DND-41 (cell line): ENCODE data around the gene TMEM252.

Experiments
- ATAC-seq: fragments of 200-7000 bp; cut with Tn5 transposase; 3 replicates; pipeline ENCODE4 v1.9.1; 2021; ENCODE audit warnings: low read depth; ENCODE audit not compliant: insufficient read depth
- DNase-seq: peaks from one replicate; pipeline ENCODE4 v3.0.0-alpha.2; 2020
- H2AFZ ChIP-seq: 2 replicates; pipeline ENCODE4 v1.6.0; 2012; ENCODE audit warnings: low read depth, low read length
- H3K27ac ChIP-seq: 2 replicates; pipeline ENCODE4 v1.5.1; 2012; ENCODE audit warnings: low read length, inconsistent platforms
- H3K27me3 ChIP-seq: fragments of 200-600 bp; sonication (generic); 2 replicates; pipeline ENCODE4 v1.6.0; 2012; ENCODE audit warnings: low read length, mild to moderate bottlenecking, inconsistent platforms; ENCODE audit not compliant: insufficient read depth, poor library complexity
- H3K36me3 ChIP-seq: 2 replicates; pipeline ENCODE4 v1.5.1; 2012; ENCODE audit warnings: low read length, inconsistent platforms; ENCODE audit not compliant: insufficient read depth
- H3K4me1 ChIP-seq: 2 replicates; pipeline ENCODE4 v1.5.1; 2012; ENCODE audit warnings: mild to moderate bottlenecking, low read length; ENCODE audit not compliant: insufficient read depth
- H3K4me2 ChIP-seq: 2 replicates; pipeline ENCODE4 v1.6.0; 2012; ENCODE audit warnings: mild to moderate bottlenecking, moderate library complexity, low read length, inconsistent platforms; ENCODE audit not compliant: insufficient read depth
- H3K4me3 ChIP-seq, 2 experiments: fragments of 200-600 bp in 1 of 2; shearing (Covaris generic) in 1 of 2; 2 replicates each; pipeline ENCODE4 v1.5.1; 2012 to 2016; ENCODE audit warnings: inconsistent platforms in 2 of 2, low read length in 2 of 2, mild to moderate bottlenecking in 2 of 2, low read depth in 1 of 2, moderate library complexity in 1 of 2
- H3K79me2 ChIP-seq: 2 replicates; pipeline ENCODE4 v1.6.0; 2012; ENCODE audit warnings: low read length, inconsistent platforms; ENCODE audit not compliant: insufficient read depth
- H3K9ac ChIP-seq: 2 replicates; pipeline ENCODE4 v1.6.0; 2012; ENCODE audit warnings: low read depth, mild to moderate bottlenecking, inconsistent platforms, low read length, moderate library complexity
- H3K9me3 ChIP-seq: 2 replicates; pipeline ENCODE4 v1.5.1; 2012; ENCODE audit warnings: low read length, moderate library complexity, mild to moderate bottlenecking, inconsistent platforms; ENCODE audit not compliant: insufficient read depth, severe bottlenecking
- H4K20me1 ChIP-seq: 2 replicates; pipeline ENCODE4 v1.6.0; 2012; ENCODE audit warnings: low read length; ENCODE audit not compliant: insufficient read depth
- CTCF ChIP-seq: IDR thresholded peaks from 2 replicates; pipeline ENCODE4 v1.5.1; 2012; ENCODE audit warnings: borderline replicate concordance, low read length, moderate library complexity, mild to moderate bottlenecking; ENCODE audit not compliant: poor library complexity, severe bottlenecking; ENCODE audit errors: extremely low read depth
- EZH2 ChIP-seq: IDR thresholded peaks from 3 replicates; pipeline ENCODE4 v1.6.1; 2012; ENCODE audit warnings: borderline replicate concordance, low read depth, mild to moderate bottlenecking, moderate library complexity, low read length, inconsistent platforms; ENCODE audit not compliant: severe bottlenecking

The TMEM252 gene

GRCh38 chr9:68552700-68553476, 12.2 kb upstream of the TMEM252 start:
- Histone ChIP-seq H3K4me3 (no peak overlapping the region), H2AFZ (no peak overlapping the region), H3K4me2 (no peak overlapping the region), H3K36me3 (no peaks in the 10 kb centered on the region), H3K9ac (no peak overlapping the region), H3K27me3 (no peaks in the 10 kb centered on the region), H3K4me1 (no peaks in the 10 kb centered on the region), H3K79me2 (no peaks in the 10 kb centered on the region), H3K9me3 (no peaks in the 10 kb centered on the region), H4K20me1 (no peaks in the 10 kb centered on the region), H3K27ac (no peak overlapping the region)
- TF ChIP-seq CTCF (no peak), EZH2 (no peak)
- ATAC-seq = no peak
- DNase-seq = no peak

GRCh38 chr9:68551191-68551590, 10.5 kb upstream of the TMEM252 start:
- H3K9ac ChIP-seq = no peak overlapping the region
- H3K79me2 ChIP-seq = no peaks in the 10 kb centered on the region
- ATAC-seq (no peak), DNase-seq (no peak)
- H3K27ac ChIP-seq = no peak overlapping the region
- no peaks in the 10 kb centered on the region for H3K9me3 ChIP-seq
- H3K36me3 ChIP-seq = no peaks in the 10 kb centered on the region
- no peaks in the 10 kb centered on the region for H3K4me1 ChIP-seq
- TF ChIP-seq EZH2 (no peak), CTCF (no peak)
- no peak overlapping the region for H3K4me2 ChIP-seq
- H3K27me3 ChIP-seq = no peaks in the 10 kb centered on the region
- H4K20me1 ChIP-seq = no peaks in the 10 kb centered on the region
- H2AFZ ChIP-seq = no peak overlapping the region
- no peak overlapping the region for H3K4me3 ChIP-seq

DNA sequence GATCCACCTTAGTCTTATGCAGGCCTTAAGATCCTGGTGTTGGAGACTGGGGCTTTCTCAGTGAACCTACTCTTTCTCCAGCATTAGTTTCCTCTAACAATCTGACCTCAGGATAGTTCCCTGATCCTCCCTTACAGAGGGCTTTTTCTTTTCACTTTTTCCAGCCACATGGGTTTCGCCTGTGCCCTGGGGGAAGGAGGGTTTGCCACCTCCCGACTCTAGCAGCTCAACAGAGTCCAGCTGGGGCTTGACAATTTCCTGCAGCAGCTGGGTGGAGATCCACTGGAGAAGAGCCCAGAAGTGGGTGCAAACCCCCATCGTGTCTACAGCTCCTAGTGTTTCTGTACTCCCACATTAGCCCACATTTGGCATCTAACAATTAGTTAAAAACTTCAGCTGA, 7.6 kb upstream of the TMEM252 start:
- no peaks in the 10 kb centered on the region for H4K20me1 ChIP-seq
- H3K27ac ChIP-seq = no peak overlapping the region
- no peaks in the 10 kb centered on the region for H3K36me3 ChIP-seq
- H2AFZ ChIP-seq = no peak overlapping the region
- H3K4me2 ChIP-seq = no peak overlapping the region
- no peaks in the 10 kb centered on the region for H3K27me3 ChIP-seq
- H3K4me1 ChIP-seq = no peaks in the 10 kb centered on the region
- DNase-seq = no peak
- no peak for ATAC-seq
- H3K9ac ChIP-seq = no peak overlapping the region
- no peak overlapping the region for H3K4me3 ChIP-seq
- no peaks in the 10 kb centered on the region for H3K79me2 ChIP-seq
- TF ChIP-seq EZH2 (no peak), CTCF (no peak)
- no peaks in the 10 kb centered on the region for H3K9me3 ChIP-seq
